ENCODE data around the gene SPNS1.

- TF ChIP-seq POLR2A (IDR thresholded peaks at IDR 0.05) = no peak
- TF ChIP-seq, protein P1, sequence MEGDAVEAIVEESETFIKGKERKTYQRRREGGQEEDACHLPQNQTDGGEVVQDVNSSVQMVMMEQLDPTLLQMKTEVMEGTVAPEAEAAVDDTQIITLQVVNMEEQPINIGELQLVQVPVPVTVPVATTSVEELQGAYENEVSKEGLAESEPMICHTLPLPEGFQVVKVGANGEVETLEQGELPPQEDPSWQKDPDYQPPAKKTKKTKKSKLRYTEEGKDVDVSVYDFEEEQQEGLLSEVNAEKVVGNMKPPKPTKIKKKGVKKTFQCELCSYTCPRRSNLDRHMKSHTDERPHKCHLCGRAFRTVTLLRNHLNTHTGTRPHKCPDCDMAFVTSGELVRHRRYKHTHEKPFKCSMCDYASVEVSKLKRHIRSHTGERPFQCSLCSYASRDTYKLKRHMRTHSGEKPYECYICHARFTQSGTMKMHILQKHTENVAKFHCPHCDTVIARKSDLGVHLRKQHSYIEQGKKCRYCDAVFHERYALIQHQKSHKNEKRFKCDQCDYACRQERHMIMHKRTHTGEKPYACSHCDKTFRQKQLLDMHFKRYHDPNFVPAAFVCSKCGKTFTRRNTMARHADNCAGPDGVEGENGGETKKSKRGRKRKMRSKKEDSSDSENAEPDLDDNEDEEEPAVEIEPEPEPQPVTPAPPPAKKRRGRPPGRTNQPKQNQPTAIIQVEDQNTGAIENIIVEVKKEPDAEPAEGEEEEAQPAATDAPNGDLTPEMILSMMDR (IDR thresholded peaks at IDR 0.05) = no peak
Measured at GRCh38 chr16:29007730-29008593, 33.4 kb downstream of the SPNS1 start.

All from testis (tissue), 2 donors.